ENCODE data around the gene KIAA1217.

DNA sequence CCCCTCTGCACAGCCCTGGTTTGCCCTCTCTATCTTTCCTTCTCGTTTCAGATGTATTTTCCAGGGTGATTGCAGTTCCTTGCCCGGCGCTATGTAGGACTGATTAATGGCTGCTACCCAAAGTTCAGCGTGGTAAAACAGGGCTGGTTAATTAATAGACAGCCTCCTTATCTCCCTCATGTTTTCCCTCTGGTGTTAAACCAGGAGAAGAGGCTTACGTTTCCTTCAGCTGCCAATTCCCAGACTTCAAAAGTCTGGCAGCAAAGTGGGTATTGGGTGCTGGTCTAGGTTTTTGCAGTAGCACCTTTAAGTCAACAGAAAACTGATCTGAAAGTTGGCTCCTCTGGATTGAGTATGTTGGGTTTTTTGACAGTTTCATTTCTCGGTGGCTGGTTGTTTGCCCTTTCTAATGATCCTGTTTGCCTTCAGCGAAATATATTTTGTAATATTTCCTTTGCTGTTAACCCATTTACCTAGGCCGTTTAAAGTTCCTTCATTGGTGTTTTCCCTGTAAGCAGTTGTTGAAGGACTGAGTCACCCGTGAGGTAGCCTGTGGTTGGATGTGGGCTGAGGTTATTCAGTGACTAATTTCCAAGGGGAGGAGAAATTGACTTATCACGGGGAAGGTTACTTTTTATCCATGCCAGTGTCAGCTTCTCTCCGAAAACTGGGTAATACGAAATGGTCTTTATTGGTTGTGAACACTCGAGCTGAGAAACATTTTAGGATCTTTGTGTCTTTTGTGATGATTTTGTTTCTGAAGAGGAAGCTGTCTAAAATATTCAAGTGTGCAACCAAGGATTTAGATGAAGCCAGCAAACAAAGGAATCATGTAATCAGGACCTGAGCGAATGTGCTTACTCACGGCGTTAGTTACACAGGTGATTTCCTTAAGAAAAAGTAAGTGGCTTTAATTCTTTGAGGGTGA is 257.2 kb downstream of the KIAA1217 start:
- TF ChIP-seq, protein P1, sequence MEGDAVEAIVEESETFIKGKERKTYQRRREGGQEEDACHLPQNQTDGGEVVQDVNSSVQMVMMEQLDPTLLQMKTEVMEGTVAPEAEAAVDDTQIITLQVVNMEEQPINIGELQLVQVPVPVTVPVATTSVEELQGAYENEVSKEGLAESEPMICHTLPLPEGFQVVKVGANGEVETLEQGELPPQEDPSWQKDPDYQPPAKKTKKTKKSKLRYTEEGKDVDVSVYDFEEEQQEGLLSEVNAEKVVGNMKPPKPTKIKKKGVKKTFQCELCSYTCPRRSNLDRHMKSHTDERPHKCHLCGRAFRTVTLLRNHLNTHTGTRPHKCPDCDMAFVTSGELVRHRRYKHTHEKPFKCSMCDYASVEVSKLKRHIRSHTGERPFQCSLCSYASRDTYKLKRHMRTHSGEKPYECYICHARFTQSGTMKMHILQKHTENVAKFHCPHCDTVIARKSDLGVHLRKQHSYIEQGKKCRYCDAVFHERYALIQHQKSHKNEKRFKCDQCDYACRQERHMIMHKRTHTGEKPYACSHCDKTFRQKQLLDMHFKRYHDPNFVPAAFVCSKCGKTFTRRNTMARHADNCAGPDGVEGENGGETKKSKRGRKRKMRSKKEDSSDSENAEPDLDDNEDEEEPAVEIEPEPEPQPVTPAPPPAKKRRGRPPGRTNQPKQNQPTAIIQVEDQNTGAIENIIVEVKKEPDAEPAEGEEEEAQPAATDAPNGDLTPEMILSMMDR (IDR thresholded peaks at IDR 0.05), result no peak
- TF ChIP-seq POLR2A (IDR thresholded peaks at IDR 0.05), result no peak
- TF ChIP-seq POLR2AphosphoS5 (IDR thresholded peaks at IDR 0.05; ENCODE audit: insufficient read depth in 1 of 2, low read depth in 1 of 2), result peak in 1 of 2 donors; percentile 73
